ENCODE data around the gene HID1. TPM values are rescaled to one million over a fixed set of nuclear protein-coding genes. Genes with fewer than 3 reads are reported as not detected.

The HID1 gene
- total RNA-seq, 1 experiment from 2014 or later = 12.7 TPM

DNA sequence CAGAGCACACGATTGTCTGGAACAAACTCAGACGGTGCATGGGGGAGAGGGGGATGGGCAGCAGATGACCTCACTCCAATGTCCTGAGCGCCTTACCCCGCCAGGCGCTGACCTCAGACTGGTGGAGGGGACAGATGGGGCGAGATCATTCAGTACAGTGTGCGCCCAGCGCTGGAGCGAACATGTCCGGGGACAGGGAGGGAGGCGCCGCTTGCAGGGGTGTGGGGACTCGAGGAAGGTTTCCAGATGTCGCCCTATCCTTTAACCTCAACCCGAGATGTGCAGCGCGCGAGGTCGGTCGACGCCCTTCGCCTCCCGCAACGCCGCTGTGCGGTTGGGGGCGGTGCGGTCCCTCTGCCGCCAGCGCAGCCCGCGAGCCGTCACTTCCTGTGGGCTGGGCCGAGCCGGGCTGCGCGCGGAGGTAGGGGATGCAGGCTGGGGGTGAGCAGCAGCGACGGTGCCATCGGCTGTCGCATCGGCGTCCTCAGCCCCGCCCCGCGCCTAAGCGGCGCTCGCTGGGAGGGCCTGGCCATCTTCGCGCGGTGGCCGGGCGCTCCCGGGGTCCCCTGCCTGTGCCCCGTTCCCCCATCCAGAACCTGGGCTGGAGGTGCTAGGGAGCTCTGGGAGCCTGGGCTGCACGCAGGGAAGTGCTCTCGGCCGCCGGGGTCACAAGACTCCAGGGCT lies 9.6 kb upstream of the HID1 start:
- Histone ChIP-seq H3K79me2 (ENCODE audit: insufficient read depth, low read length) (no peaks in the 10 kb centered on the region), H3K4me1 (ENCODE audit: insufficient read depth, low read length) (peaks cover 3% of the 10 kb centered on the region; the same call in 1 of the 2 replicates), H3K9ac (ENCODE audit: extremely low read depth, insufficient read length, low read length) (peak overlapping the region; percentile 84), H4K91ac (ENCODE audit: insufficient read length, low read depth, low read length) (no peak overlapping the region), H3K4me2 (ENCODE audit: insufficient read depth, insufficient read length, low read length) (peak overlapping the region; percentile 88), H3K9me3 (ENCODE audit: control insufficient read depth, low read depth, low read length) (no peaks in the 10 kb centered on the region), H2BK20ac (ENCODE audit: low read depth, low read length, poor library complexity, severe bottlenecking) (no peak overlapping the region), H4K8ac (replicated peaks; ENCODE audit: insufficient read length, low read depth, low read length) (no peak overlapping the region), H2BK15ac (ENCODE audit: low read depth, low read length) (no peak overlapping the region), H3K23ac (ENCODE audit: insufficient read length, low read depth, low read length) (no peak overlapping the region), H2BK5ac (ENCODE audit: insufficient read length, low read length) (no peak overlapping the region), H2BK120ac (ENCODE audit: low read depth, low read length, poor library complexity, severe bottlenecking) (no peak overlapping the region), H3T11ph (ENCODE audit: low read length) (no peak overlapping the region), H3K27ac (ENCODE audit: insufficient read length, low read depth, low read length) (no peak overlapping the region), H3K23me2 (ENCODE audit: insufficient read length, low read depth, low read length, poor library complexity, severe bottlenecking) (peaks cover 10% of the 10 kb centered on the region), H3K18ac (ENCODE audit: insufficient read length, low read depth, low read length) (peak overlapping the region; percentile 69), H2BK12ac (ENCODE audit: insufficient read length, low read depth, low read length) (no peak overlapping the region), H2AFZ (ENCODE audit: low read length) (no peak overlapping the region), H3K79me1 (ENCODE audit: insufficient read depth, low read depth, low read length, poor library complexity, severe bottlenecking) (no peaks in the 10 kb centered on the region), H2AK5ac (ENCODE audit: insufficient read length, low read length) (no peak overlapping the region), H4K5ac (ENCODE audit: insufficient read length, low read depth, low read length) (no peak overlapping the region), H3K27me3 (ENCODE audit: insufficient read depth, low read length) (no peaks in the 10 kb centered on the region), H3K56ac (ENCODE audit: insufficient read length, low read depth, low read length) (no peak overlapping the region), H3K14ac (ENCODE audit: insufficient read depth, low read length) (peak overlapping the region; percentile 90), H4K20me1 (ENCODE audit: control insufficient read depth, insufficient read depth, insufficient read length) (no peaks in the 10 kb centered on the region), H3K4ac (ENCODE audit: low read depth, low read length) (no peak overlapping the region)
- Mint-ChIP-seq H3K27me3 (ENCODE audit: low read depth) (peaks cover 23% of the 10 kb centered on the region), H3K4me3 (peak overlapping the region; percentile 80 to 90), H3K4me1 (peaks cover 11 to 14% of the 10 kb centered on the region in 2 experiments), H3K27ac (peak overlapping the region in 2 of 3 experiments; percentile 93 to 97; a peak in 4 of 7 replicates), H3K36me3 (ENCODE audit: insufficient read depth in 1 of 3, low read depth in 3 of 3) (no peaks in the 10 kb centered on the region), H3K9me3 (no peaks in the 10 kb centered on the region; a peak in 2 of 5 replicates)
- peak; percentile 96 for DNase-seq
- TF ChIP-seq CTCF (conservative IDR thresholded peaks at IDR 0.05) = peak; percentile 24; the same call in 2 of the 3 replicates
- WGBS (ENCODE audit: extremely low coverage, insufficient read length, low lambda C conversion rate) = no CpG with 5 or more reads among the region's 61 CpGs

Measured in H9 (cell line).